Panc1 (cell line): ENCODE results near the gene E4F1. TPM values are rescaled to one million over a fixed set of nuclear protein-coding genes. Genes with fewer than 3 reads are reported as not detected.

ENCODE experiments used
- ATAC-seq: fragments of 200-7000 bp; cut with Tn5 transposase; 2 replicates; pipeline ENCODE4 v1.9.1; 2020; ENCODE audit warnings: mild to moderate bottlenecking, moderate library complexity
- BruUV-seq: library from RNA; stranded (reverse); fragments of 400-500 nt; replicated peaks from 2 replicates; lab custom pipeline; 2021; lab: Mats Ljungman, UMichigan
- CTCF ChIA-PET: fragments of 300-600 bp; sonication (Branson Sonifier 250); formaldehyde crosslinking; loops from one replicate; lab custom pipeline; 2022; ENCODE audit warnings: antibody characterized with exemption; lab: Charles Lee
- POLR2A ChIA-PET: fragments of 300-600 bp; sonication (Branson Sonifier 250); formaldehyde crosslinking; loops from one replicate; lab custom pipeline; 2022; ENCODE audit warnings: antibody characterized with exemption; lab: Charles Lee
- DNase-seq: peaks from one replicate; pipeline ENCODE4 v3.0.0-alpha.2; 2010; ENCODE audit warnings: low read depth, low spot score
- H3K27ac ChIP-seq: 2 replicates; pipeline ENCODE4 v1.5.1; 2011; ENCODE audit warnings: mild to moderate bottlenecking, low read length, inconsistent platforms
- H3K27me3 ChIP-seq: fragments of 200-500 bp; sonication (Bioruptor generic); 2 replicates; pipeline ENCODE4 v1.6.0; 2014; ENCODE audit warnings: low read length, inconsistent platforms; ENCODE audit not compliant: control insufficient read depth, insufficient read depth
- H3K36me3 ChIP-seq: fragments of 200-500 bp; sonication (Bioruptor generic); 2 replicates; pipeline ENCODE4 v1.5.1; 2014; ENCODE audit warnings: inconsistent platforms, mild to moderate bottlenecking, low read length, moderate library complexity; ENCODE audit not compliant: control insufficient read depth, insufficient read depth
- H3K4me1 ChIP-seq: 2 replicates; pipeline ENCODE4 v1.5.1; 2011; ENCODE audit warnings: inconsistent platforms, mild to moderate bottlenecking, low read length, moderate library complexity; ENCODE audit not compliant: control insufficient read depth, insufficient read depth
- H3K4me3 ChIP-seq, 2 experiments: 2 replicates each; pipeline ENCODE4 v1.5.1; 2011 to 2012; ENCODE audit warnings: low read depth in 2 of 2, low read length in 2 of 2, mild to moderate bottlenecking in 2 of 2, inconsistent platforms in 1 of 2, moderate library complexity in 1 of 2
- H3K9me3 ChIP-seq: fragments of 200-500 bp; sonication (Bioruptor generic); 2 replicates; pipeline ENCODE4 v1.5.1; 2014; ENCODE audit warnings: low read depth, mild to moderate bottlenecking, inconsistent platforms, low read length, moderate library complexity; ENCODE audit not compliant: control insufficient read depth, insufficient read depth
- CTCF ChIP-seq: fragments of 450-650 bp; IDR thresholded peaks from 2 replicates; pipeline ENCODE4 v1.5.1; 2017; ENCODE audit warnings: mild to moderate bottlenecking
- POLR2AphosphoS5 ChIP-seq: IDR thresholded peaks from 2 replicates; pipeline ENCODE4 v1.6.1; 2012; ENCODE audit warnings: mild to moderate bottlenecking, low read depth, low read length, moderate library complexity
- REST ChIP-seq, 2 experiments: IDR thresholded peaks; 2 replicates each; pipeline ENCODE4 v1.6.1; 2011 to 2012; ENCODE audit warnings: low read depth in 2 of 2, control low read depth in 1 of 2, low read length in 1 of 2, mild to moderate bottlenecking in 1 of 2, moderate library complexity in 1 of 2; ENCODE audit not compliant: insufficient read depth in 1 of 2
- SIN3A ChIP-seq: IDR thresholded peaks from 2 replicates; pipeline ENCODE4 v1.6.1; 2012; ENCODE audit warnings: low read depth, mild to moderate bottlenecking, low read length, moderate library complexity, borderline replicate concordance; ENCODE audit not compliant: insufficient read depth
- TCF7L2 ChIP-seq: IDR thresholded peaks from 2 replicates; pipeline ENCODE4 v1.6.1; 2011; ENCODE audit warnings: mild to moderate bottlenecking, low read depth, low read length, inconsistent platforms
- in situ Hi-C: cut with HindIII; loops from 2 replicates; pipeline ENCODE4 v1.10.0; 2016; ENCODE audit warnings: low sequenced_read_pairs, low pct_unique_long_range_greater_than_20kb
- intact Hi-C: fragments of 100-400 bp; cut with micrococcal nuclease; formaldehyde crosslinking; loops from one replicate; pipeline ENCODE4 v1.10.0; 2022; ENCODE audit not compliant: unreplicated experiment
- total RNA-seq: library from RNA; stranded (reverse); gene quantifications from one replicate; pipeline ENCODE4 v1.2.1, GENCODE V29; 2021; ENCODE audit not compliant: unreplicated experiment

E4F1 gene
- total RNA-seq, 1 experiment from 2014 or later, result 50.8 TPM

- no peak overlapping the region for H3K4me3 ChIP-seq
- intact Hi-C loops (no loop called here), in situ Hi-C loops (no loop called here)
- no peak overlapping the region for H3K27ac ChIP-seq
- ChIA-PET CTCF (no interaction called here), POLR2A (no interaction called here)
- H3K9me3 ChIP-seq, result no peaks in the 10 kb centered on the region
- BruUV-seq, result no TSS peak
- no peaks in the 10 kb centered on the region for H3K27me3 ChIP-seq
- peaks cover 7% of the 10 kb centered on the region for H3K4me1 ChIP-seq
- ATAC-seq, result no peak
- no peaks in the 10 kb centered on the region for H3K36me3 ChIP-seq
- TF ChIP-seq POLR2AphosphoS5 (no peak), SIN3A (no peak), TCF7L2 (no peak), REST (IDR thresholded peaks at IDR 0.05; ENCODE audit: insufficient read depth in 1 of 2, low read depth in 2 of 2, low read length in 1 of 2) (no peak), CTCF (no peak)
- DNase-seq, result no peak
These were observed 50.5 kb downstream of the E4F1 start for GRCh38 chr16:2273931-2274330.

GRCh38 chr16:2275476-2276367, 52.3 kb downstream of the E4F1 start:
- Histone ChIP-seq H3K4me3 (no peak overlapping the region), H3K36me3 (no peaks in the 10 kb centered on the region), H3K9me3 (no peaks in the 10 kb centered on the region), H3K27ac (no peak overlapping the region), H3K4me1 (no peaks in the 10 kb centered on the region), H3K27me3 (no peaks in the 10 kb centered on the region)
- DNase-seq (no peak), ATAC-seq (no peak)
- TF ChIP-seq REST (IDR thresholded peaks at IDR 0.05; ENCODE audit: insufficient read depth in 1 of 2, low read depth in 2 of 2, low read length in 1 of 2) (no peak), SIN3A (no peak), CTCF (no peak), TCF7L2 (no peak), POLR2AphosphoS5 (no peak)
- intact Hi-C loops (no loop called here), in situ Hi-C loops (no loop called here)
- CTCF ChIA-PET, result no interaction called here
- TSS peak; percentile 89 for BruUV-seq
- POLR2A ChIA-PET, result no interaction called here
